ENCODE results near the gene NLRP6.
"Not testable (repeated sequence)": the region's sequence is repeated elsewhere in the genome, so short reads cannot be mapped to it uniquely, and the experiment has no call there.

DNA sequence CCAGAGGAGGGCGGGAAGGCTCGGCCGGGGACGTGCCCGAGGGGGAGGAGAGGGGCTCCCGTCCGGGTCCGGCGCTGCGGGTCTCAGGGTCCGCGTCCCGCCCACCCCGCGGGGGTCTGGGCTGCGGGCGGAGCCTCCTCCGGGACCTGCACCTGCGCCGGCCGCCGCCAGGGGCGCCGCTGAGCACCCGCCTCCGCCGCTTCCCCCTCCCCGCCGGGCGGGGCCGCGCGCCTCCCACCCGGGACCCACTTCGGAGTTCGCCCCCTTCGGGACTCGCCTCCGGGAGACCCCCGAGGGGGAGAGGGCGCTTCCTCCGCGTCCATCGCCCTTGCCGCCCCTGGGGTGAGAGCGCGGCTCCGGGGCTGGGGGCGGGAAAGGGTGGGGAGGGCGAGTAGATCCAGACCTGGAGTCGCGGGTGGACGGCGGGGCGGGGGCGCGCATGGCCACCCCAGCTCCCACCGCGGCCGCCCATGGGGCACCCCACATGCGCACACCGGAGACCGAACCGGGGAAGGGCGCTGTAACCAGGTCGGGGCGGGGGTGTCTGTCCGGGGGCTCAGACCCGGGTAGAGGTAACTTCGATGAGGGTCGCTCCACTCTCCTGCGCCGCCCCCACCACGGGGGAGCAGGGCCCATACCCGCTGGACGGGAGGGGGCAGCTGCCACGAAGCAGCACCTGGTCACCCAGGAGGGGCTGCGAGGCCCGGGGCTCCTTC, 40.4 kb downstream of the NLRP6 start:
- TF ChIP-seq, protein P1, sequence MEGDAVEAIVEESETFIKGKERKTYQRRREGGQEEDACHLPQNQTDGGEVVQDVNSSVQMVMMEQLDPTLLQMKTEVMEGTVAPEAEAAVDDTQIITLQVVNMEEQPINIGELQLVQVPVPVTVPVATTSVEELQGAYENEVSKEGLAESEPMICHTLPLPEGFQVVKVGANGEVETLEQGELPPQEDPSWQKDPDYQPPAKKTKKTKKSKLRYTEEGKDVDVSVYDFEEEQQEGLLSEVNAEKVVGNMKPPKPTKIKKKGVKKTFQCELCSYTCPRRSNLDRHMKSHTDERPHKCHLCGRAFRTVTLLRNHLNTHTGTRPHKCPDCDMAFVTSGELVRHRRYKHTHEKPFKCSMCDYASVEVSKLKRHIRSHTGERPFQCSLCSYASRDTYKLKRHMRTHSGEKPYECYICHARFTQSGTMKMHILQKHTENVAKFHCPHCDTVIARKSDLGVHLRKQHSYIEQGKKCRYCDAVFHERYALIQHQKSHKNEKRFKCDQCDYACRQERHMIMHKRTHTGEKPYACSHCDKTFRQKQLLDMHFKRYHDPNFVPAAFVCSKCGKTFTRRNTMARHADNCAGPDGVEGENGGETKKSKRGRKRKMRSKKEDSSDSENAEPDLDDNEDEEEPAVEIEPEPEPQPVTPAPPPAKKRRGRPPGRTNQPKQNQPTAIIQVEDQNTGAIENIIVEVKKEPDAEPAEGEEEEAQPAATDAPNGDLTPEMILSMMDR (IDR thresholded peaks at IDR 0.05; ENCODE audit: low read depth, low read length) = not testable (repeated sequence)
- not testable (repeated sequence) for TF ChIP-seq EZH2phosphoT487 (IDR thresholded peaks at IDR 0.05; ENCODE audit: low read depth)

Data from OCI-LY3 (cell line).